OCI-M1 (cell line): ENCODE results near the gene CSRP1.
"Not testable (repeated sequence)": the region's sequence is repeated elsewhere in the genome, so short reads cannot be mapped to it uniquely, and the experiment has no call there.

ENCODE experiments used
- DNase-seq: peaks from one replicate; lab custom pipeline; 2025; lab: John Stamatoyannopoulos, UW

CSRP1 gene

DNA sequence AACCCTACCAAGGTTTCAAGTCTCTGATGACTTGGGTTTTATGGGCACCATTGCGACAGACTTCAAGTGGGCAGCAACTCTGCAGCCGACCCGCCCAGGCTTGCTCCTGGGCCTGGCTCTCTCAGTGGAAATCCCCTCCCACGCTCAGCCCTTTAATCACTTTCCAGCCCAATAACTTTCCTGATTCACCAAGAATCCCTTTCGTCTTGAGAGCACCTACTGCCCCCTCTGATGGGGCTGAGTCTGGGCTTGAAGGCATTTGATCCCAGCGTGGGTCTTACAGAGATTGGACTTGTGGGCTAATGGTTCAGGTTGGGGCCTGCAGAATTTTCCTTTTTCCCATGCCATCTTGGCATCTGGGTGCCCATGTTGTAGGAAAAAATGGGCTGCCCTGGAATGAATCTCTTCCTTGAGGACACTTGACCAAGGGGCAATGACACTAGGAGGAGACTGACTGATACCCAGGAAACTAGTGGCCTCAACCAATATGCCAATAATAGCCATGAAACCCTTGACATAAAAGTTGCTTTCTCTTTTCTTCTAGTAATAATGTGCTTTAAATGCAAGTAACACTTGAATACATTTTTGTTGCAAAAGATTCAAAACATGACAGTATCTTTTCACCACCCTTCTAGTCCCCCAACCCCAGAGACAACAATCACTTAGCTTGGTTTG lies 30.1 kb downstream of the CSRP1 start:
- no peak for DNase-seq

DNA sequence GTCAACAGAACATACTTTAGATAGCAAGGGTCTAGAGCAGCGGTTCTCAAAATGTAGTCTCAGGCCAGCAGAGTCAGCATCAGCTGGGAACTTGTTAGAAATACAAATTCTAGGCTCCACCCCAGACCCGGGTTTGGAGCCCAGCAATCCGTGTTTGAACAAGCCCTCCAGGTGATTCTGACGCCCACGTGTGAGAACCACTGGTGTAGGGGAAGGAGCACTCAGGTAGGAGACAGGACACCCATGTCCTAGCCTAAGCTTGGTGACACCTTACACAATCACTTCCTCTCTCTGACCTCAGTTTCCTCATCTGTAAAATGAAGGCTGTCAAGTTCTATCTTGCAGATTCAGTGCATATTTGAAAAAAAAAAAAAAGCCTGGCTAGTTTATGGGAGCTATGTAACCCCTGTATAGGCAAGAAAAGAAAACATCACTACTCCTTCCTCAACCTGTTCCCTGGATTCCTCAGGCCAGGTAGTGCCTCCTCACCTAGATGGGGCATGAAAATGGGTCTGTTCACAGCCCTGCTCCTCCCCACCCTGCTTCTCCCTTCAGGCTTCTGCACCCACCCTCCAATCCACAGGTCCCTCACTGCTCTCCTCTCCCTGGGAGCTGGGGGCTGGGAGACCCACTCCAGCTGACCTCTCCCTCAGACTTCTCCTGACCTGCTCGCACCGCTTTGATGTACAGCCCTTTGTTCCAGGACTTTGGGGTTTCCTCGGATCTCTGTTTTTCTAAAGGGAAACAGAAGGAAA lies 30.8 kb downstream of the CSRP1 start:
- no peak for DNase-seq

DNA sequence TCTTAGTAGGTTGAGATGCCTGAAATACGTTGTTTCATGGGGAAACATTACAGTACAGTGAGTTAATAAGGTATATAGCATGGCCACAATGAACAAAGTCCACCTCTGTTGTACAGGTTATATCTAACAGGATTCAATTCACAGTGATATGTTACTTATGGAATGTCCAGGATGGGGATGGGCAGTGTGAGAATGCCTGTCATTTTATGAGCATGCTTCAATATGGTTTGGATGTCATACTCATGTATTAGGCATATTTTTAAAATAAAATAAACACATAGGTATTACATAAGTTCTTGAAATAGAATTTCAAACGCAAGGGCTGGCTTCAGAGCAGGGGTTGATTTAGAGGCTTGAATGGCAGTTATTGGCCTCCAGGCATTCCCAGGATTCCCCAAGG lies 31.8 kb downstream of the CSRP1 start:
- DNase-seq: no peak

DNA sequence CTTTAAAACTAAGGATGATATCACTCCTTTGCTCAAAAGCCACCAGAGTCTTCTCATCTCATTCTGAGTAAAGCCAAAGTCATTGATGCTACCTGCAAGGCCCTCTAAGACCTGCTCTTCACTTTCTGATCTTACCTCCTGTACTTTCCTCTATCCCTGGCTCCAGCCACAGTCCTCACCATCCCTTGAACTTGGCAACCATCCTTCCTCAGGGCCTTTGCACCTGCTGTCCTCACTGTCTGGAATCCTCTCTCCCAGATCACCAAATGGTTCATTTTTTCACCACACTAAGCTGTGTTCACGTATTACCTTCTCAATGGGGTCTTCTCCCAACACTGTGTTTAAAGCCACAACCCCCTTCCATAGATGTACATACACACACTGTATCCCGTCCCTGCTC lies 33.6 kb downstream of the CSRP1 start:
- DNase-seq: no peak

DNA sequence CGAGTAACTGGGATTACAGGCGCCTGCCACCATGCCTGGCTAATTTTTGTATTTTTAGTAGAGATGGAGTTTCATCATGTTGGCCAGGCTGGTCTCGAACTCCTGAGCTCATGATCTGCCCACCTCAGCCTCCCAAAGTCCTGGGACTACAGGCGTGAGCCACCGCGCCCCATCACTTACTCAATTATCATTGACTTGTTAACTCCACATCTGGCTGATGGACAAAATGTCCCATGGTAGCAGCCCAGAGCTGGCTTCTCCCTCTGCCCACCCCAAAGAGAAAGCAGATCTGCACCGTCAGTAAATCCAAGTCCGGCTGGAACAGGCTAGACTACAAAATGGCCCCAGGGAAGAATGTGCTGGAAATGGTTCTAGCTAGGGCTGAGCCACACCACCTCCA lies 34.6 kb downstream of the CSRP1 start:
- not testable (repeated sequence) for DNase-seq

DNA sequence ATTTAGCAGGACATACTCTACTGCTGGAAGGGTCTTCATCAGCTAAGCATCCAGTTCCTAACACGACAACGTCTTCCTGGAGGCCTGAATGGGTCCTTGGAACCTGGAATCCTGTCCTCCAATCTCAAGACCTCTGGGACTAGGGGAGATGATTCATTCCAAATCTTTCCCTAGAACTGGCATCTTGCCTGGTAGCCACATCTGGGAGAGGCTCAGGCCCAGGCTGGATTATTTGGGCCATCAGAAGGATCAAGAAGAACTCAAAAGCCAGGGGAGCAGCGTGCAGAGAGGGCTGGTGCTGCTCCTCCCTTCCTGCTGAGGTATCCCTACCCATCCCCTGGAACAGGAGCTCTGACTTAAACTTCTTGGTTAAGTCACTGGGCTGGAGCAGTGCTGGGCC lies 35.2 kb downstream of the CSRP1 start:
- DNase-seq: no peak

DNA sequence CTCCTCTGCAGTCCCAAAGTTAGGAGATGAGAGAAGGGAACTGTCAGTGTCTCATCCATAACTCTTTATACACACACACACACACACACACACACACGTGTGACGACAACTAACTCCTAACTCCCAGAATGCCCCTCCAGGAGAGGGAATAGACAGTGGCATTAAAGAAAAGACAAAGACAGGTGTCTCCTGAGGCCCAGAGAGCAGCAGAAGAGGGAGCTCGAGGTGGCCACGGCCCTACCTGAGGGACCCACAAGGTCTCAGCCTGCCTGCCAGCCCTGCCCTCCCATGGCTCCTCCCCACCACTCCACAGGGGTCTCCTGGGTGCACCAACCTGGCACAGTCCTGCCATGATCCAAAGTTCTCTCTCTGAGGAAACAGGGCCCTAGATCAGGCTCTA lies 36.3 kb downstream of the CSRP1 start:
- DNase-seq: no peak

DNA sequence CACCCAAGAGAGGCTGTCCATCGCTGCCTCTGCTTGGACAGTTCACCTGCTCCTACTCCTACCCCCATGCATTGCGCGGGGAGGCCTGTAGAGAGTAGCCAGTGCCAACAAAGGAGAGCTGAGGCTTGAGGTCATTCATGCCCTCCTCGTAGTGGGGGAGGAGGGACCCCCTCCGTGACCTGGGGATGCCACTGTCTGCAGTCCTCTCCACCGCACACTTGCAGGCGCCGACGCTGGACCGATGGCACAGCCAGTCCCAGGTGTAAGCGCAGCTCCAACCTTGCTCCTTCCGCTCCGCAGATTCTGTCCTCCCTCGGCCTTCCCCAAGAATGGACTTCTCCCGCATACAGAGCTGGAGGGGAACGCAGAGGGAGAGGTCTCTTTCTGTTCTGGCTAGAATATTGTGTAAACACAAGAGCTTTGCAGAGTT lies 37.3 kb downstream of the CSRP1 start:
- DNase-seq: no peak

DNA sequence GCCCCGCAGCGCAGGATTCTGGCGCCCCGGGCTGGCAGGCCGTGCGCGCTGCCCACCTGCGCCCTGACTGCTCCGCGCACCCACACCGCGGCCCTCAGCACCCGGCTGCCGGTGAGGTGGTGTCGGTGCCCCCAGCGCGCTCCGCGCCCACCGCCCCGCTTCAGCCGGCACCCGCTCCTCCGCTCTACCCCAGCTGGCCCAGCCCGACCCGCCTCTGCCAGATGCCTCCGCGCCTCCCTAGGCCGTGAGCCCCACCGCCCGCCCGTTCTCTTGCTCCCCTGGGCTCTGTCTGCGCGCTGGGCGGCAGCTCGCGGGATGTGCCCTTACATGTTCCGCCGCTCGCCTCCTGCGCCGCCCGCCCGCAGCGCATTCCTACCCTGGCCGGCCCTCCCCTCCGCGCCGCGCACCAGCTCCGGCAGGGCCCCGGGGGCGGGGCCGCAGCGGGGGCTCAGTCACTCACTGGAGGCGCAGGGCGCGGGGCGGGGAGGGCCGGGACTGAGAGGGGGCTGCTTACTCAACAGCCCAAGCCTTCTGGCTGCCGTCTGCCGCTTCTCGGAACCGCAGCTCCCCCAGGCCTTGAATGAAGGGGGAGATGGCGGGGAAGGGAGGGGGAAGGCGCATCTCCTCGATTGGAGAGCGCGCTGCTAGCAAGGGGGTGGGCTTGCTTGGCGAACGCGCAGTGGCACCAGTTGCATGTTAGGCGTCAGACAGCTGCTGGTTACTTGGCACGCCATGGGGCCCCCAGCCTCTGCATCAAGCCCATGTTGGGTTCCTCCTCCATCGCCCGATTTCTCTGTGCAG lies 37.9 kb downstream of the CSRP1 start, which contains the start of gene PHLDA3:
Gene PHLDA3, minus strand, starts transcription at position 345 of the 801 bp plus-strand sequence. CDS start 402 bp downstream, outside the sequence.
- no peak for DNase-seq

DNA sequence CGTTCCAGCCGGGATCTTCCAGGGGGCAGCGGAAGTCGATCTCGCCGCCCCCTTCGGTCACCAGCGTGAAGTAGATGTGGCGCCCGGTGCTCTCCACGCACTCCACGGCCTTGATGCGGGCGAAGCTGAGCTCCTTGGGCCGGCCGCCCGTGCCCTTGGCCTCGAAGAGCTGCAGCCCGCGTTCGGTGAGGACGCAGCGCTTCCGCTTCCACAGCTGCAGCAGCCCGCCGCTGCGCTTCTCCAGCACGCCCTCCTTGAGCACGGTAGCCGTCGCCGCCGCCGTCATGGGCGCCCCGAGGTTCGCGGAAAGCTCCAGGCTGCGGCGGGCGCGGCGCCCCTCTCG lies 38.5 kb downstream of the CSRP1 start:
- no peak for DNase-seq

DNA sequence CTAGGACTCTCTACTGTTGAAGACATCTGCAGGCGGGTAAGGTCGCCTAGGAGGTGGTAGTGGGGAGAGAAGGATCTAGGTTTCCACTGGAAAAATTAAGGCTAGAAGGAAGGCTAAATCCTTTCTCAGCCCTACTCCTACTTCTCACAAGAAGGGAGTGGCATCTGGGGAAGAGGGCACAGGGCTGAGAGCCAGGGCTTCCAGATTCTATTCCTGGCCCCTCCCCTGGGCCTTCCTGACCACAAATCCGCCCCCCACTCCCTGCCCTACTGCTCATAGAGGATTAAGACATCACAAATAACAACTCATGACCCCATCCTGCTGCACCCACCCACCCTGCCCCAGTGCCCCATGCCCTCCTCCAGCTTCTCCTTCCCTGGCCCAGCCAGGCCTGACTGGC lies 40.4 kb downstream of the CSRP1 start:
- DNase-seq: no peak

DNA sequence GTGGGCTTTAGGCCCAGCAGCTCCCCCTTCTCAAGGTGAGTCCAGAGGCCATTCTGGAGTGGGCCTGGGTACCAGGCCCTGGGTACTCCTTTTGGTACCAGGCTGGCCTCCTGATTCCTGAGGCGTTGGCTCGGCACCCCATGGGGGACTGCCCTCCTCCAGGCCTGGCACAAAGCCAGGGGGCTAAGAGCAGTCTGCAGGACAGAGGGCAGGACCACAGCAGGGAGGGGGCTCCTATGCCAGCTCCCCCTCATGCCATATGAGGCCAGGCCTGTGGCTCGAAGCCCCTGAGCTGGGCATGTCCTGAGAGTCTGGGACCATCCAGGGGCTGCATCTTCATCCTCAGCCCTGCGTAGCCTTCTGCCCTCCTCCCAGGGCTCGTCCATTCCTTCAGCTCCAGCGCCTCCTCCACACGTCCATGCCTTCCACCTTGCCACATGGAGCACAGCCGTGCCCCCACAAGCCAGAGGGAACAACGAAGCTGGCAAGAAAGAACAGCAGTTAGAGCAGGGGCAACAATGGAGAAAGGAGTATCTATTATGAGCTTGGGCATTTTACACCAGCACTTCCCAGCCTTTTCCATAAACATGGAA lies 41.1 kb downstream of the CSRP1 start:
- DNase-seq: no peak

DNA sequence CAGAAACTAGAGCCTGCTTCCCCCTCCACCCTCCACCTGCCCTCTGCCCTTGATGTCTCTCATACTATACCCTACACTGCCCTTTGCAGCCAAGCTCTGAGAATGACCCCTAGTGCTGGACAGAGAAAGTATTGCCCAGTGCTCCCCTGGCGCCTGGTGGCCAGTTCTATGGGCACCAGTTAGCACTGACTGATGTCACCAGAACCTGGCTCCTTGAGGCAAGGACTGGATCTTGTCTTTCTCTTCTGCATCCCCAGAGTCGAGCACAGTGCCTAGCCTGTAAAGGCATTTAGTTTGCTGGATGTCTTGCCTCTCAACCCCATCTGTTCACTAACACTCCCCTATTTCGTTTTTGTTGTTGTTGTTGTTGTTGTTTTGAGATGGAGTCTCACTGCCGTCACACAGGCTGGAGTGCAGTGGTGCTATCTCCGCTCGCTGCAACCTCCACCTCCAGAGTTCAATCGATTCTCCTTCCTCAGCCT lies 43.8 kb downstream of the CSRP1 start:
- DNase-seq: peak; percentile 43

DNA sequence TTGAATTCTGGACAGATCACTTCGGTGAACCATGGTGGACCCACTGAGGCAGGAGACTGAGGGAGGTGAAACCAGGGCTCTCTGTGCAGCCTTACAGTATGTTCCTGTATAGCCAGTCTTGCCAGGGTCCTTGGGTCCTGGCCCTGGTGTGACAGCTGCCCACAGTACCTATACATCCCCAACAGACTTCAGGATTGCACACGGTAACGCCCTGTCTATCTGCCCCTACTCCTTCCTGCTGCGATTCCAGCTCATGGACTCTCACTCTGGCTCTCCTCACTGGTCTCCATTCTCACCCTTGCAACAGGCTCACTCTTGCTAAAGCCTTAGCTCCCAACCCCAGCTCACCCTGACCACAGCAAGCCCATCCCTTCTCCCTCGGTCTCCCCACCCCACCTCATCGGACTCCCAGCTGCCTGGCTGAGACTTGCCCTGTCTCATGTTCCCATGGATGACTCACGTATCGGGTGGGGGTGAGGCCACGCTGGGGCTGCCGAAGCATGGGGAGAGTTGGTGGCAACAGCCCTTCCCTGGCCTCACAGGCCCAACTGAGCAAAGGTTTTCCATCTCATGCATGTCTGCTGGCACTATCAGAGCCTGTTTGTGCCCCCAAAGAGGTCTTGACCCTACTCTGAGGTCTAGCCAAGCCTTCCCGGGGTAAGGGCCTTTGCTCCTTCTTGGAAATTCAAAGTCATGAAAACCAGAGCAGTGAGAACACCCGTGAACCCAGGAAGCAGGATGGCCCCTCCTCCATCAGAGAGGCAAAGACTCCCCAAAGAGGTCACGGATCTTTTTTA lies 45.1 kb downstream of the CSRP1 start:
- DNase-seq: no peak

DNA sequence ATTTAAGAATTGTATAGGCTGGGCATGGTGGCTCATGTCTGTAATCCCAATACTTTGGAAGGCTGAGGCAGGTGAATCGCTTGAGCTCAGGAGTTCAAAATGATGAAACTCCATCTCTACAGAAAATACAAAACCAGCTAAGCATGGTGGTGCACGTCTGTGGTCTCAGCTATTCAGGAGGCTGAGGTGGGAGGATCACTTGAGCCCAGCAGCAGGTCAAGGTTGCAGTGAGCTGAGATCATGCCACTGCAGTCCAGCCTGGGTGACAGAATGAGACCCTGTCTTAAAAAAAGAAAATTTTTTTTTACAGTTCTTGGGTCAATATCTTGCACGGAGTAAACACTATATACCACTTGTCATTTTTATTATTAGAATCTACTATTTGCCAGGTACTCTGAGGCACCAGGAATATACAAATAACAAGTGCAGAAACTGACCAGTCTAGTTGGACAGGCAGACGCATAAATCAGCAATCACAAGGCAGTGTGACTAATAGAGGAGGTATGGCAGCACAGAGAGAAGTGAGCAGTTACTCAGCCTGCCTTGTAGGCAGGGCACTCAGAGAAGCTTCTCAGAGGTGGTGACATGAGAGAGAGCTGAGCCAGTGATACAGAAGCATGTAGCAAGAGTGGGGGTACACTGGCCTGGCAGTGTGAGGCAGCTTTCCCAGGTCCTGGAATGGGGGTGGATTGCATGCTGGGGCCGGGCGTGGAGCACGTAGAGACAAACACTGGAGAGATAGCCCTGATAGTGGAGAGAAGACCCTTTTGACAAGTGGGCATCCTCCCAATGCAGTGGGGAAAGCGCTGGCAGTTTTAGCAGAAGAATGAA lies 45.9 kb downstream of the CSRP1 start:
- no peak for DNase-seq

DNA sequence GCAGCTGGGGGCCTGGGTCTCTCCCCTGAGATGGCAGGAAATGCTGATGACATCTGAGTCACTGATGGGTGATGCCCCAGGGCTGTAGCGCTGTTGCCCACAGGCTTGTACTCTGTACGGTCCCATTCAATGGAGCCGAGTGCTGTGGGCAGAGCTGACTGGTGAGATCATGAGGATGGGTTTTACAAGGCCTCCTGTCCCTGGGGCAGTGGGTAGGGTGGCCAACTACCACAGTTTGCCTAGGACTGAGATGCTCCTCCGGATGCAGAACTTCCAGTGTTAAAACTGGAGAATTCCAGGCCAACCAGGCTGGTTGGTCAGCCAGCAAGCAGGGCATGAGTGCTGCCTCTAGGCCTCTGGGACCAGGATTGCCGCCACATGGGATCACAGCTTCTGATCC lies 47.1 kb downstream of the CSRP1 start:
- no peak for DNase-seq

DNA sequence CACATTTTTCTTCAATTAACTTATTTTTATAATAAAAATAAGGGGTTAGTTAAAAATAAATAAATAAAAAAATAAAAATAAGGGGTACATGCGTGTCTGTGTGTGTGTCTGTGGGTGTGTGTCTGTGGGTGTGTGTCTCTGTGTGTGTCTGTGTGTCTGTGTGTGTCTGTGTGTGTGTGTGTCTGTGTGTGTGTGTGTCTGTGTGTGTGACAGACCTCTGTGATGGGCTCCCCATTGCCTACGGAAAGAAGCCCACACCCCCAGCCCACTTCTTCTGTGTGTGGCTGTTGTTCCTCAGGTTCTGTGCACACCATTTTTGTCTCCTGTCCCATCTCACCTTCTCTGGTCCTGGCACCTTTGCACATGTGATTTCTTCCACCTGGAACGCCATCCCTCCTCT lies 47.9 kb downstream of the CSRP1 start:
- DNase-seq: no peak

DNA sequence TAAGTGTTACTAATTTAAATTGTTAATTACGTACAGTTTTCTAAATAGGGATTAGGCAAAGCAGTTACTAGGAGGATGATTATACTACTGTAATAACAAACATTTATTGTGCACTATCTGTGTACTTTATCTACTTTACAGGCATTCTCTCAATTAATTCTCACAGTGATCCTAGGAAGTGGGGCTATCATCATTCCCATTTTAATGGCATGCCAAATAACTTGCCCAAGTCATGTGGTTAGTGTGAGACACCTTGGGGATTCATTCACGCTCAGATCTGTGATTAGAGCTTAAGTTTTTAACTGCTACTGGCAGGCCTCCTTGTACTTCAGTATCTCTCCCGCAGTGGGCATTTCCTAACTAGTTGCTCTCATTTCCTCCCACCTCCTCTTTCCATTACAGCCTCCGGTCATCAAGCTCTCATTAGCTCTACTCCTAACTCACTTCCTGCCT lies 49.4 kb downstream of the CSRP1 start:
- DNase-seq: no peak

DNA sequence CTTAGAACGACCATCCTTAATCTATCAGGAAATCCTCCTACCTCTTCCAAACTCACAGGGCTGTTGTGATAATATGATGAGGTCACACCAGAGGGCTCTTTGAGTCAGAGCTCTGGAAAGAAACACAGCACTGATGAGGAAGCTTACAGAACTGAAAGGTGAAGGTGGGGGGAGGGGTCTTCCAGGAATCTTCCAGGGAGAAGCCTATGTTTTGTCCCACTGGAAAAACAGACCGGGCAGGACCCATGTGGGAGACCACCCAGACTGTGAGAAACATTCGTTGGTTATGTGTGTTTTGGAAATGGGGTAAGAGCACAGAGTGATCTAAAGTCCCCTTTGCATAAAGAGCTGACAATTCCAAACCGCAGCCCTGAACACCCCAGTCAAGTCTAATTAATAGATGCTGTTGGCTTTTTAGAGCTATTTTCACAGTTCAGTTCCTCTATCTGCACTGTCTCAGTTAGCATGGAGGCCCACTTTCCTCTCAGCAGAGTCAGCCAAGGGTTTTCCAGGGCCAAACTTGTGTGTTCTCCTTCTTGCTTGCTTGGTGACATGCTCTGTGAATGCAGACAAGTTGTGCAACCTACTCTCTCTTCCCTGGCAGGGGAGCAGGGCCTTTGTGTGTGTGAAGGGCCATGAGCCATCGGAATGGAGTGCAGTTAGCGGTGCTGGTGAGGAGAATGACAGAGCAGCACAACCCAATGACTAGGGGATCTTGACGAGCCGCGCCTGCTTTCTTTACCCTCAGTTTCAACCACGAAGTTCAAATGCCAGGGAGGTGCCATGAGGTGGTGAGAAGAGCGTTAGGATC lies 50.2 kb downstream of the CSRP1 start:
- DNase-seq: peak; percentile 55

DNA sequence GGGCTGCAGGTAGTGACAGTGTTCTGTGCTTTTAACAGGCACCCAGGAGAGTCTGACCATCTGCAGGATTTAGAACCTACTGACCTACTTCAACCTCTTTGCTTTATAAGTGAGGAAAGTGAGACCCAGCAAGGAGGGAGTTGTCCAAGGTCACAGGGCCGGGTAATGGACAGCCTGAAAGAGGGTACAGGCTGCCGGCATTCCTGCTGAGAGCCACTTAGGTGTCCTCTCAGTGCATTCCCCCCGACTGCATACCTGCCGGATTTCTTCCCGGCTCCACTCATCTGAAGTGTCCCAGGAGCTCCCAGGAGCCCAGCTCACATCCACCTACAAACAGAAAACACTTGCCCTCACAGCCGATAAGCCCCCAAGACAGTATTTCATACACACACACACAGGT lies 51.8 kb downstream of the CSRP1 start:
- DNase-seq: no peak
